Loucy (cell line): ENCODE results near the gene OGFRL1.
A peak's percentile ranks its signal among the peaks of the same experiment; 100 is the strongest.

Experiments used
- H2AFZ ChIP-seq: fragments of 200-600 bp; sonication (generic); 2 replicates; pipeline ENCODE4 v1.6.0; 2016; ENCODE audit warnings: antibody characterized with exemption, mild to moderate bottlenecking, low read length, moderate library complexity
- H3F3A ChIP-seq: fragments of 200-600 bp; 2 replicates; pipeline ENCODE4 v1.6.0; 2016; ENCODE audit warnings: antibody characterized with exemption, low read depth, mild to moderate bottlenecking
- H3K27me3 ChIP-seq: fragments of 200-600 bp; sonication (generic); 2 replicates; pipeline ENCODE4 v1.6.1; 2014; ENCODE audit warnings: low read length, mild to moderate bottlenecking; ENCODE audit not compliant: insufficient read depth, poor library complexity, severe bottlenecking
- H3K36me3 ChIP-seq: fragments of 200-600 bp; sonication (generic); 2 replicates; pipeline ENCODE4 v1.6.1; 2016; ENCODE audit warnings: low read length; ENCODE audit not compliant: insufficient read depth
- H3K4me1 ChIP-seq: fragments of 200-600 bp; sonication (generic); 2 replicates; pipeline ENCODE4 v1.5.1; 2014; ENCODE audit warnings: low read length, mild to moderate bottlenecking; ENCODE audit not compliant: insufficient read depth, poor library complexity, severe bottlenecking
- H3K4me2 ChIP-seq: fragments of 200-600 bp; sonication (generic); 2 replicates; pipeline ENCODE4 v1.6.0; 2014; ENCODE audit warnings: antibody characterized with exemption, low read length, low read depth, mild to moderate bottlenecking; ENCODE audit not compliant: poor library complexity, severe bottlenecking
- H3K4me3 ChIP-seq: fragments of 200-600 bp; sonication (generic); 2 replicates; pipeline ENCODE4 v1.5.1; 2014; ENCODE audit warnings: low read length, mild to moderate bottlenecking, mixed read lengths; ENCODE audit not compliant: poor library complexity, severe bottlenecking
- H3K79me2 ChIP-seq: fragments of 200-600 bp; sonication (generic); 2 replicates; pipeline ENCODE4 v1.6.1; 2014; ENCODE audit warnings: low read length; ENCODE audit not compliant: insufficient read depth
- H3K9ac ChIP-seq: fragments of 200-600 bp; sonication (generic); 2 replicates; pipeline ENCODE4 v1.6.0; 2014; ENCODE audit warnings: mild to moderate bottlenecking, low read depth, low read length, moderate library complexity; ENCODE audit not compliant: poor library complexity, severe bottlenecking
- H3K9me2 ChIP-seq: fragments of 200-600 bp; sonication (generic); replicated peaks from 2 replicates; pipeline ENCODE4 v1.6.1; 2016; ENCODE audit warnings: low read depth, low read length, mixed read lengths
- H3K9me3 ChIP-seq: fragments of 200-600 bp; sonication (generic); 2 replicates; pipeline ENCODE4 v1.6.1; 2014; ENCODE audit warnings: mild to moderate bottlenecking, antibody characterized with exemption, low read length, low read depth; ENCODE audit not compliant: insufficient read depth
- H4K20me1 ChIP-seq: fragments of 200-600 bp; sonication (generic); 2 replicates; pipeline ENCODE4 v1.6.0; 2014; ENCODE audit warnings: antibody characterized with exemption, low read length, mild to moderate bottlenecking; ENCODE audit not compliant: insufficient read depth, poor library complexity, severe bottlenecking
- EZH2phosphoT487 ChIP-seq: fragments of 200-600 bp; IDR thresholded peaks from 2 replicates; pipeline ENCODE4 v1.6.1; 2018; ENCODE audit warnings: antibody characterized with exemption, mild to moderate bottlenecking, moderate library complexity, borderline replicate concordance
- TF ChIP-seq, protein P1 (sequence below): fragments of 200-600 bp; sonication (generic); conservative IDR thresholded peaks from 2 replicates; pipeline ENCODE4 v1.5.1; 2014; ENCODE audit warnings: mild to moderate bottlenecking, antibody characterized with exemption, low read length

The OGFRL1 gene

GRCh38 chr6:71289039-71289801 lies 609 bp downstream of the OGFRL1 start:
- peak overlapping the region; percentile 74 for H3K9ac ChIP-seq
- H4K20me1 ChIP-seq, result no peaks in the 10 kb centered on the region
- H3K36me3 ChIP-seq, result peaks cover 3% of the 10 kb centered on the region; the same call in 1 of the 2 replicates
- H2AFZ ChIP-seq, result peak overlapping the region; percentile 26; the same call in 1 of the 2 replicates
- peak overlapping the region; percentile 83 for H3K4me3 ChIP-seq
- peaks cover 25% of the 10 kb centered on the region for H3K79me2 ChIP-seq
- TF ChIP-seq, protein P1, sequence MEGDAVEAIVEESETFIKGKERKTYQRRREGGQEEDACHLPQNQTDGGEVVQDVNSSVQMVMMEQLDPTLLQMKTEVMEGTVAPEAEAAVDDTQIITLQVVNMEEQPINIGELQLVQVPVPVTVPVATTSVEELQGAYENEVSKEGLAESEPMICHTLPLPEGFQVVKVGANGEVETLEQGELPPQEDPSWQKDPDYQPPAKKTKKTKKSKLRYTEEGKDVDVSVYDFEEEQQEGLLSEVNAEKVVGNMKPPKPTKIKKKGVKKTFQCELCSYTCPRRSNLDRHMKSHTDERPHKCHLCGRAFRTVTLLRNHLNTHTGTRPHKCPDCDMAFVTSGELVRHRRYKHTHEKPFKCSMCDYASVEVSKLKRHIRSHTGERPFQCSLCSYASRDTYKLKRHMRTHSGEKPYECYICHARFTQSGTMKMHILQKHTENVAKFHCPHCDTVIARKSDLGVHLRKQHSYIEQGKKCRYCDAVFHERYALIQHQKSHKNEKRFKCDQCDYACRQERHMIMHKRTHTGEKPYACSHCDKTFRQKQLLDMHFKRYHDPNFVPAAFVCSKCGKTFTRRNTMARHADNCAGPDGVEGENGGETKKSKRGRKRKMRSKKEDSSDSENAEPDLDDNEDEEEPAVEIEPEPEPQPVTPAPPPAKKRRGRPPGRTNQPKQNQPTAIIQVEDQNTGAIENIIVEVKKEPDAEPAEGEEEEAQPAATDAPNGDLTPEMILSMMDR, result no peak
- TF ChIP-seq EZH2phosphoT487, result no peak
- H3K9me2 ChIP-seq, result no peaks in the 10 kb centered on the region
- no peaks in the 10 kb centered on the region for H3K27me3 ChIP-seq
- H3K4me2 ChIP-seq, result peak overlapping the region; percentile 74
- no peaks in the 10 kb centered on the region for H3F3A ChIP-seq
- H3K9me3 ChIP-seq, result no peaks in the 10 kb centered on the region
- H3K4me1 ChIP-seq, result peaks cover 43% of the 10 kb centered on the region

DNA sequence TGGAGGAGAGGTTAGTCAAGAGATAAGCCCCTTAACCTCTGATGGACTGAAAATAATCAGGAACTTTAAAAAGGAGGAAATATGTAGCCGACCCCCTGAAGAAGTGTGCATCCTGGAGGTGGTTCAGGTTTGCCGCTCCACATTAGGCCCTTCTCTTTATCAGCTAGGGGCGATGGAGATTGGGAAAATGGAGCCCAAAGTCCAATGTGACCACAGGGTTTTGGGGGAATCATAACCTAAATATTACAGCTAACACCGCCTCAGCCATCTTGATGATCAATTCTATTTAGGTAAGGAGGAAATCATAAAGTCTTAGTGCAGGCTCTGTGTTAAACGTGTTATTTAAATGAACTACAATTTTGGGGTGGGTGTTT lies 1.2 kb downstream of the OGFRL1 start:
- no peaks in the 10 kb centered on the region for H3K9me3 ChIP-seq
- no peak for TF ChIP-seq EZH2phosphoT487
- peak overlapping the region; percentile 83 for H3K4me3 ChIP-seq
- no peak overlapping the region for H2AFZ ChIP-seq
- no peaks in the 10 kb centered on the region for H3F3A ChIP-seq
- H3K9me2 ChIP-seq, result no peaks in the 10 kb centered on the region
- H3K4me1 ChIP-seq, result peaks cover 46% of the 10 kb centered on the region
- peak overlapping the region; percentile 74 for H3K4me2 ChIP-seq
- no peaks in the 10 kb centered on the region for H4K20me1 ChIP-seq
- H3K36me3 ChIP-seq, result peaks cover 6% of the 10 kb centered on the region; the same call in 1 of the 2 replicates
- H3K9ac ChIP-seq, result peak overlapping the region; percentile 74
- no peaks in the 10 kb centered on the region for H3K27me3 ChIP-seq
- H3K79me2 ChIP-seq, result peaks cover 25% of the 10 kb centered on the region

- Histone ChIP-seq H3K4me1 (peaks cover 46% of the 10 kb centered on the region), H3K4me3 (peak overlapping the region; percentile 83), H2AFZ (no peak overlapping the region), H3K9me3 (no peaks in the 10 kb centered on the region), H3K4me2 (peak overlapping the region; percentile 74), H3K9me2 (no peaks in the 10 kb centered on the region), H3F3A (no peaks in the 10 kb centered on the region), H3K27me3 (no peaks in the 10 kb centered on the region), H3K36me3 (peaks cover 6% of the 10 kb centered on the region; the same call in 1 of the 2 replicates), H3K9ac (no peak overlapping the region), H3K79me2 (peaks cover 25% of the 10 kb centered on the region), H4K20me1 (no peaks in the 10 kb centered on the region)
- no peak for TF ChIP-seq EZH2phosphoT487
- TF ChIP-seq, protein P1, result no peak
Measured at GRCh38 chr6:71290611-71291010, 2.0 kb downstream of the OGFRL1 start.

DNA sequence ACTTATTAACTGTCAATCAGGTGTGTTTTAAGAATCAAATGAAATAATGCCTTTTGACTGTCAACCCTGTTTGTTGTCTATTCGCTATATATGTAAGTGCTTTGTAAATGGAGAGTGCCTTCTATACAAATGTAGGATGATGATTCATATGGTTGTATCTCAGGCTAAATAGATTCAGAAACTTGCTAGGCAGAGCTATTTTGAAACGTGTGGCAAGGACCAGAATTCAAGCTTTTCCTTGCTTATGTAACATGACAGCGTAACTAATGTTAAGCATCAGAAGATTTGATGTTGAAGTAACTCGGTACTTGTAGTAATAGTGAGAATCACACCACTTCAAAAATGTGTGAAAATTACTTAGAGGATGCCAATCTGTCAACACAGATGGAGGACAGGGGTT lies 3.4 kb downstream of the OGFRL1 start:
- Histone ChIP-seq H3K79me2 (peaks cover 25% of the 10 kb centered on the region), H3K4me2 (peak overlapping the region; percentile 74)
- TF ChIP-seq EZH2phosphoT487, result no peak
- TF ChIP-seq, protein P1, result no peak

More for the DNA sequence above, 3.4 kb downstream of the OGFRL1 start:
- Histone ChIP-seq H3K4me3 (peak overlapping the region; percentile 83), H3F3A (no peaks in the 10 kb centered on the region), H3K9me3 (no peaks in the 10 kb centered on the region), H3K27me3 (no peaks in the 10 kb centered on the region), H3K4me1 (peaks cover 46% of the 10 kb centered on the region), H2AFZ (no peak overlapping the region), H3K9me2 (no peaks in the 10 kb centered on the region), H3K36me3 (peaks cover 6% of the 10 kb centered on the region; the same call in 1 of the 2 replicates), H3K9ac (no peak overlapping the region), H4K20me1 (no peaks in the 10 kb centered on the region)
